SH-SY5Y (cell line): ENCODE results near the gene AHSA1.

Experiments used
- GATA2 ChIP-seq: IDR thresholded peaks from 2 replicates; pipeline ENCODE4 v1.6.1; 2011; ENCODE audit warnings: mild to moderate bottlenecking, low read depth, low read length
- GATA3 ChIP-seq: IDR thresholded peaks from 2 replicates; pipeline ENCODE4 v1.6.1; 2011; ENCODE audit warnings: low read depth, mild to moderate bottlenecking, low read length, moderate library complexity

GRCh38 chr14:77473921-77474320, 16.0 kb downstream of the AHSA1 start:
- TF ChIP-seq GATA2 (no peak), GATA3 (no peak)
